Activated CD8-positive, alpha-beta memory T cell treated with anti-CD3 and anti-CD28 coated beads for 24 hours (primary cell): Measurements from ENCODE around the gene NBEAL2.

Source experiments
- DNase-seq: peaks from one replicate; pipeline ENCODE4 v3.0.0-alpha.2; 2020

Gene NBEAL2, protein sequence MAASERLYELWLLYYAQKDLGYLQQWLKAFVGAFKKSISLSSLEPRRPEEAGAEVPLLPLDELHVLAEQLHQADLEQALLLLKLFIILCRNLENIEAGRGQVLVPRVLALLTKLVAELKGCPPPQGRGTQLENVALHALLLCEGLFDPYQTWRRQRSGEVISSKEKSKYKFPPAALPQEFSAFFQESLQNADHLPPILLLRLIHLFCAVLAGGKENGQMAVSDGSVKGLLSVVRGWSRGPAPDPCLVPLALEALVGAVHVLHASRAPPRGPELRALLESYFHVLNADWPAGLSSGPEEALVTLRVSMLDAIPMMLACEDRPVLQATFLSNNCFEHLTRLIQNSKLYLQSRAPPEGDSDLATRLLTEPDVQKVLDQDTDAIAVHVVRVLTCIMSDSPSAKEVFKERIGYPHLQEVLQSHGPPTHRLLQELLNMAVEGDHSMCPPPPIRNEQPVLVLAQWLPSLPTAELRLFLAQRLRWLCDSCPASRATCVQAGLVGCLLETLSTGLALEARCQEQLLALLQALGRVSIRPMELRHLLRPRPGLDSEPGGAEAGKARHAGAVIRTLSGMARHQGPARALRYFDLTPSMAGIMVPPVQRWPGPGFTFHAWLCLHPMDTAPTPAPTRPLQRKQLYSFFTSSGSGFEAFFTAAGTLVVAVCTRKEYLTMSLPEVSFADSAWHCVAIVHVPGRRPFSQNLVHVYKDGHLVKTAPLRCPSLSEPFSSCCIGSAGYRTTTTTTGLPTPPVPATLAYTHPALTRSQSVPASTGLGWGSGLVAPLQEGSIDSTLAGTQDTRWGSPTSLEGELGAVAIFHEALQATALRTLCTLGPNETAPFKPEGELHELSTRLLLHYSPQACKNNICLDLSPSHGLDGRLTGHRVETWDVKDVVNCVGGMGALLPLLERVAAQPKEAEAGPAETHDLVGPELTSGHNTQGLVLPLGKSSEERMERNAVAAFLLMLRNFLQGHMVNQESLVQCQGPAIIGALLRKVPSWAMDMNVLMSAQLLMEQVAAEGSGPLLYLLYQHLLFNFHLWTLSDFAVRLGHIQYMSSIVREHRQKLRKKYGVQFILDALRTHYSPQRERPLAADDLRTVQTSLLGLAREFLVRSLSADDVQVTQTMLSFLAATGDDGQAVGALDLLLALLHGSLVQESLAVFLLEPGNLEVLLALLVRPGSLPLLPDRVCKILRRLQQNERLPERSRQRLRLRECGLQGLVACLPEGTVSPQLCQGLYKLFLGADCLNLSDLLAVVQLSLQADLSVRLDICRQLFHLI (N-terminal part only)

DNA sequence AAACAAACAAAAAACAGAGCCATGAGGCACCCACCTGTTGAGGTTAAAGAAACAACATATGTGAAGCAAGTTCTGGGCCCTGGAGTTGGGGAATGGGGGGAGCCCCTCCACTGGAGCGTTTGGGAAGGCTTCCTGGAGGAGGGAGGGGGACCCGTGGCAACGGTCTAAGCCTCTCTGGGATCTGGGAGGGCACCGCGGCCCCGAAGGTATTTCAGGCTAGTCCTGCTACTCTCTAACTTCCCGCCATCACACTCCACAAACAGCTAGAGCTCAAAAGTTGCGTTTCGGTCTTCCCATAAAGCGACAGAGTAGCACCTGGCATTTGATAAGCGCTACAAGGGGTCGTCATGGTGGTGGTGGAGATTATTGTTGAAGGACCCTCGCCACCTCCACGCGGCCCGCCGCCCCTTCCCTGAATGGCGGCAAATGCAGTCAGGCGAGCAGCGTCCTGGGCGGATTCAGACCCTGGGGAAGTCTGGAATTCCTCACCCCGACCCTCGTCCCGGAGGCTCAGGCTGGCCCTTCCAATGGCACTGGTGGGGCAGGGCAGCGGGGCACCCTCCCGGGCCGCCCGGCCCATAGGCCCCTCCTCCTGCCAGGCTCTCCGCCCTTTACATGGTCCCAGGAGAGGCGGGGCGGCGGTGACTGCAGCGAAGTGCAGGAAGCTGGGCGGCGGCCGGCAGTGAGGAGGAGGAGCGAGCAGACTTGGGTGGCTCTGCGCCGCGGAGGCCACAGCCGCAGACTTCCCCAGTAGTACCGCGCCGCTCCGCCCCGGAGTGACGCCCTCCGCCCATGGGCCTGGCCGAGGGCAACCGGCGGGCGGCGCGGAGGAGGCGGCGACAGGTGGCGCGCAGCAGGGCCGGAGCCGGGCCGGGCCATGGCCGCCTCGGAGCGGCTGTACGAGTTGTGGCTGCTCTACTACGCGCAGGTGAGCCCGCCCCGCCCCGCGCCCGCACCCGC is at the start of gene NBEAL2:
TSS of gene NBEAL2 (plus strand) at position 682 of the 960 bp plus-strand sequence. CDS start at position 878, 196 bp downstream.
- DNase-seq: peak; percentile 95

DNA sequence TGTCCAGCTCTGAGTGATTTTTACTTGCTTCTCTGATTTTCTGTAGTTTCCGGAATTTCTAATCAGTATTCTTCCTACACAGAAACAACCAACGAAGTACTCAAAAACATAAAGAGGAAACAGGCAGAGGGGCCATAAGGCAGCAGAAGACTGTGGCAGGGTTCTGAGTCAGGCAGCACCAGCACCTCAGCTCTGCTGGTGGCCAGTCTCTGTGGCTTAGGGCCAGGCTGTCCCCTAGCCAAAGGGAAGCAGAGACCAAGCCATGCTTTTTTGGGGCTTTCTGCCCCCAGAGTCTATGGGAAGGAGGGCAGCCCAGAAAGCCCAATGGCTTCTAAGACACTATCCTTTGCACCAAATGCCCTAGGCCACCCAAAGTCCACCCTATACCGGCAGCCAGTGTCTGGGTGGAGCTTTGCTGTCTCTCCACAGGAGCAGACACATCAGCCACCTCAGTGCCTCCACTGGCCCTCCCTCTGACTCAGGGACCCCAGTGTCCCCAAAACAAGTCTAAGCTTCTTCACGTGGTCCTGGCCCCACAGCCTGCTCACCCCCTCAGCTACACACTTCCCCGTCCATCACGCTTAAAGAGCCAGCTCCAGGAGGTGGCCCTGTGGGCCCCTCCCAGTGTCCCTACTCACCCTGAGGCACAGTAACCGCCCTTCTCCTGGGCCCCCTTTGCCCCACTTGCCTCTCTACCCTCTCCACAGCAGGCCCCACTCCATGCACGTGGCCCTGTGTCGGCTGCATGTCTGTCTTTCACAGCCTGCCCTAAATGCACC is 49.1 kb upstream of the NBEAL2 start:
- DNase-seq: no peak

DNA sequence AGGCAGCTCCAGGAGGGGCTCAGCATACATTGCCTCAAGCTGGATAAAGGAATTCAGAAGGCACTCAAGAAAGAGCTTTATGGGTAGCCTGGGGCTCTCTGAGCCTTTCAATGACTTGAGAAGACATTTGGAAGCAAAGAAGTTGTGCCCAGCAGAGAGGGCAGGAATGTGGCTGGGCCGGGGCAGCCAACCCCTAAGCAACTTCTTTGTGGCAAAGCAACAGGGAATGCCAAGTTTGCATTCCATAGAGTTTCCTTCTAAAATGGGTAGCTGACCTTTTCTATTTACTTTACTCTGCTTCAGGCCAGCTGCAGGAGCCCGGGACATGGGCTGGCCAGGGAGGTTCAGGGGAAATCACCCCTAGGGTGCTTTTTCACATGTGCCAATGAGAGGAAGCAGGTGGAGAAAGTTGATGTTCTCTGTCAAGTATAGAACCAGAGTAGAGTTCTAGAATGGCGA is 48.5 kb upstream of the NBEAL2 start:
- DNase-seq: no peak

DNA sequence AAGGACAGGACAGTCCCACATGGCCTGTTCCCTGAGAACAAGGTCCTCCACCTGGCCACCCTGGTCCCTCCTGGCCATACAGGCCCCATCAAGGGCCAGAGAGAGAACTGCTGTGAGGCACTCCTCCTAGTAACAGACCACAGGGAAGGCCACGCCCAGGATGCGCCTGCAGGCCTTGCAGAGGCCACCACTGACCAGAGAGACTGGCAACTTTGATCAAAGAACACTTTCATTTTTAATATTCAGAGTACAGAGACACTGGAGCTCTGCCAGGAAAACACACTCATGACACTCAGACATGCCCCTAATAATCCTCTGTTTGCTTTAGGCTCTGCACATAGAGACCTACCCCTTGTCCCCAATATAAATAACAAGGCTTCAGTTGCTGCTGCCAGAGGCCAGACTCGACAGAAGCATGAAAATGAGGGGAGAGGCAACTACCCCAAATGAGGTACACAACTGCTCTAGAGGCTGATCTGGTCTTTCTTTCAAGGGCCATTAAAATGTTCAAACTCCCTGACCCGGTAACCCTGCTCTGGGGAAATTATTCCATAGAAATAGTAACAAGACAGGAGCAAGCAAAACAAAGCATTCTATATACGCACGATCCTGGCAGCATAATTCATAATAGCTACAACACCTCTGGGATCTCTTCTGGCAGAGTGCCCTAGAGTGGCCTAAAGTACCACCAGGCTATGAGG is 47.7 kb upstream of the NBEAL2 start:
- DNase-seq: no peak

DNA sequence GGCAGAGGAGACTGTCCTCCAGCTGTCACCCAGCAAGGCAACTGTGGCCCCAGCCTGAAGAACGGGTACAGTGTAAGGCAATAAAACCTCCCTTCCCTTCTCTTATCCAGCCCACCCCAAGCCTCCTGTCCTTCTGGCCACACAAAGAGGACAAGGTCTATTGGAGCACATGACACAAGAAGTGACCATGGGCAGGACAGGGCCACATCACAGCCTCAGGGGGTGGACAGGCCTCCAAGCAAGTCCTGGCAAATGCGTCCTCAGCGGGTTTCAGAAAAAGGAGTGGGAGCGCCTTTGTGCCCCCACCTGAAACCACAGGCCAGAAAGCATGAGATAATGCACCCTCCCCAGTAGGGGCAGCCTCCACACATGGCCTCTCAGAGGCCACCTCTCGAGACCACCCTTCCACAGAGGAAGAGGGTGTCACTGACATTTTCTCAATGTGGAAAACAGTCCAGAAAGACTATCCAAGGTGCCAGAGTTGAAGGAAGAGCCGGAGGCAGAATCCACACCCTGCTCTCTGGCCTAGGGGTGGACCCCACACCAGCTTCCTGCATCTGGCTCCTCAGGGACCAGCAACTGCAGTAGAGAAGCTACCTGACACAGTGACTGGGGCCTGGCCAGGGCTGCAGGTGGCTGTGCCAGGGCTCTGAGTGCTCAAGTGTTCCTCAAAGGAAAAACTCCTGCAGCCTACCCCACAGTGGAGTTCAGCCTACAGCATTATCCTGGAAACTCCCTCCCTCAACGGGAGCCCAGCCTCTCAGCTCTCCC is 46.8 kb upstream of the NBEAL2 start:
- no peak for DNase-seq

DNA sequence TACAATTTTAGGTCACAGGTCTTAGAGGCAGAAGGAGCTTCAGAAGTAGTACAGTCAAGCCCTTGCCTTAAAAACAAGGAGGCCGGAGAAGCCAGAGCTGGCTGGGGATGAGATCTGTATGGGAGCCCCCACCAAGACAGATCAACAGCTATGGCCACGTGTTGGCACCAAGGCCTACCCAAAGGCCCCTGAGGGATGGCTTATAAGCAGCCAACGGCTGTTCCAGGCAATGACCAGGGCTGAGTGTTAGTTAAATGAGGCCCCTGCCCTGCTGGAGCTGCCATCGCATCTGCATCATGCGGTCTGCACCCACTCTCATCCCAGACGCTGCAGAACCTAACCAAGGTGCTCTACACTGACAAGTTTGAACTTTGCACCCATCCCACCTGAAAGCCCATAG is 46.2 kb upstream of the NBEAL2 start:
- DNase-seq: no peak

DNA sequence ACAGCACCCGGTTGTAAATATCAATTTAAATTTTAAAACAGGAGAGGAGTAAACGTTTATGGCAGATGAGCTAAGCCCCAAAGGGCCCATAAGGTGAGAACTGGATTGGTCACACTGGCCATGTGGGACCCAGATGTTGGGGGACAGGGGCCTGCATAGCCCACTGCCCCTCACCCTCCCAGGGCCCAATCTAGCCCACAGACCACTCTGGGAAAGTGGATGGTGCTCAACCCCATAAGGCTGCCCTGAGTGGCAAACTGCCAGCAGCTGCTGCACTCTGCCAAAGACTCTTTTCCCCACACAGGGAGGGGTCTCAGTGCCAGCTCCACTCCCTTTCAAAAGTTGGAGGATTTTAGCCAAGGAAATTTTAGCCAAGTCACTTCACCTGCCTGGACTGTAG is 45.4 kb upstream of the NBEAL2 start:
- no peak for DNase-seq

DNA sequence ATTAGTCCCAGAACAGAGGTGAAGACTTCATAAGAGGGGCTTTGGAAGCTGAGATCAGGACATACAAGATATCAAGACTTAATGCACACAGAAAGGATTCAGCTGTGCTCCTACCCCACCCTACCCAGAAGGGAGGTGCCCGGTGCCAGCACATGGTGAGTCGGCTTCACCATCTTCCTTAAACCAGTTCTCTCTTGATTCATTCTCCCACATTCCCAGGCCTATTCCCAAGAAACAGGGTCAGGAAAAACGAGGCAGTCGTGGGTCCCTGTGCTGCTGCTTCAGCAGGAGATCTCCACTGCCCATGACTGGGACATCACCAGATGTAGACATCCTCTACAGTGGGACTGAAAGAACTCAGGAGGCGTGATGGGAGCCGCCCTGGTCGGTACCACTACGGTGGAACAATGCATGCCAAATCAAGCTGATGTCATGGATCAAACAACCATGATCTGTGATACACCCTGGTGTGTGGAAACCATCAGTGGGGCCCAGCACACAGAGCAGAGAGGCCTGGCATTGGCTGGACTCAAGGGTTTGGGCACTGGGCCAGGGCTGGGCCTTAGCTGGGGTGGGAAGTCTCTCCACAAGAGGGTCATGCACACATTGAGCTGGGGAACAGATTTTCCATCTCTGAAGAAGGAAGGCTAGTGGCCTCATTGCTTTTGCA is 44.8 kb upstream of the NBEAL2 start:
- no peak for DNase-seq

DNA sequence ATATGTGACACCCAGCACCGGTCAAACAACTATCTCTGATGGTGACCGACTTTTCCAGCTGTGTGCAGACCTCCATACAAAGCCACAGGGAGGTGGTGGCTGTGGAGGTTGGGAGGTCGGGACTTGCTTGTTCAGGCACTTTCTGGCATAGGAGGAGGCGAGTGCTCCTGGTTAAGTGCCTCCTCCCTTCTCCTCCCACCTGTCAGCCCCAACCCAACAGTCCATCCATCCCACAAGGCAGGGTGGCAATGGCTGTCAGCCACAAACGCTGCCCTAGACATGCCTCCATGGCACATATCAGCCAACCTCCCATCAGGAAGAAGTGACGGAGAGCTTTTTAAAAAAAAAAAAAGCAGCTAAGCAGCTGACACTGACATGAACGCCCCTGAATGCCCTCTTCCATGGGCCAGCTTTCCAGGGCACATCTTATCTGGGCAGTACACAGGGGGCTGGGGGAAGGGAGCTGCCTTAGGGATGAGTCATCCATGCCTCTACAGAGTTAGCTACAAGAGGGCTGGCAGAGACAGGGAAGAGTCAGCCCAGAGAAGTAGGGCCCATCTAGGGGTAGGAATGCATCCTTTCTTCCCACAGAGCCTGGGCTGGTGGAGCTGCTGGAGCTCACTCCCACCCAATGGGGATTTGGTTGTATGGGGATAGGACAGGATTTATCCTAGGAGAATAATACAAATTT is 44.2 kb upstream of the NBEAL2 start:
- no peak for DNase-seq

DNA sequence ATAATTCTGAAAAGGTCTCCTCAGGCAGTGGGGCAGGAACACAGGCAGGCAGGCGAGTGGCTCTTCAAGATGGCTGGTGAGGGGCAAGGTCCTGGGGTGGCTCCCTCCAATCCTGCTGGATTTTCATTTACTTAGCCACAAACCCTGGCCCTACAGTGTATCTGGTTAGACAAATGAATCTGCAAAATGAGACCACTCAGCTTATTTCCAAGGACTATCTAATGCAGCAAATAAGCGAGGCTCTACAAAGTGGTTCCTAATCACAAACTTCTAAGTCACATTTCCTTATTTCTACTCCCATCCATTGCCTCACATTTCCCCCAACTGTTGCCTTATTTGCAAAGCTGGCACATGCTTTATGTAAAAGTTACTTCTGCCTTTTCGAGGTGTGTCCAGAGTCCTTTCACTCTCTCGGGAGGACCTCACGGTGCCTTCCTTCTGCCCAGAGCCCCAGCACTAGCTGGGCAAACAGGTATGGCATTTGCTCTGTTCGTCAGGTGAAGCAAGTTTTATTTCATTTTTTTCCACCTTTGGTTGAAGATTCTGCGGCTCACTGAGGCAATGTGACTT is 43.4 kb upstream of the NBEAL2 start:
- DNase-seq: no peak

DNA sequence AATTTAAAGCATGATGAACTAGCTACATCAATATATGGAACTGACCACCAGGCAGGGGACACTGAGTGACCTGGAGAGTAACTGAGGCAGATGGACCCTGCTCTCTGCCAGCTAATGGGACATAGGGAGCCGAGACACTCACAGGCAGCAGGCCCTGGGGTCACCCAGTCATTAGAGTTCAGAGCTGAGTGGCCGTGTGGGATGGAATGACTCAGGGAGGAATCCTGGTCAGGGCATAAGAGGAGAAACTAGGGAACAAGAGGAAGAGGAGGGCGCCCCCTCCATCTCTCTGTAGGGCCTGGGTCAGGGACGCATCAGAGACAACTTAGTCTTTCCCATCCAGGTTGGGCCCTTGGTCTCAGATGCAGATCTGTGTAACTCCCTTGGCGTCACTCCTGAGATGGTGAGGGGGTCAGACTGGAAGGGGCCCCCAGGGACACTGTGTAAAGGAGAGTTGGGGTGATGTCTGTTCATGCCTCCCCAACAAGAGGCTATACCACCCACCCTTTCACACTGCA is 42.7 kb upstream of the NBEAL2 start:
- DNase-seq: no peak

DNA sequence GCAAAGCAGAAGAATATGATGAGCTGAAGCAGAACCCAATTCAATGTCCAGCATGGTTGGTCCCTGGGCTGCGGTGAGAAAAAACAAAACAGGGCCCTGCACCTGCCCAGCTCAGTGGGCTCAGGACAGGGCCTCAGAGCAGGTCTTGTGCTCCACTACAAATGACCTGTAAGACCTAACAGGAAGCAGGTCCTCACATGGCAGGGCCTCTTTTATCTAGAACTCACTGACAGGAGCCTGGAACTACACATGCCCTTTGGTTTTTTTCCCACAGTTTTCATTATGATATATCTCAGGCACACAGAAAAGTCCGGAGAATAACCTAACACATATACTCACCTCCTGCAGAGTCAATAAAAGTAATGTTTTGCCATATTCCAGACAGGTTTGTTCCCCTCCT is 41.3 kb upstream of the NBEAL2 start:
- DNase-seq: no peak

DNA sequence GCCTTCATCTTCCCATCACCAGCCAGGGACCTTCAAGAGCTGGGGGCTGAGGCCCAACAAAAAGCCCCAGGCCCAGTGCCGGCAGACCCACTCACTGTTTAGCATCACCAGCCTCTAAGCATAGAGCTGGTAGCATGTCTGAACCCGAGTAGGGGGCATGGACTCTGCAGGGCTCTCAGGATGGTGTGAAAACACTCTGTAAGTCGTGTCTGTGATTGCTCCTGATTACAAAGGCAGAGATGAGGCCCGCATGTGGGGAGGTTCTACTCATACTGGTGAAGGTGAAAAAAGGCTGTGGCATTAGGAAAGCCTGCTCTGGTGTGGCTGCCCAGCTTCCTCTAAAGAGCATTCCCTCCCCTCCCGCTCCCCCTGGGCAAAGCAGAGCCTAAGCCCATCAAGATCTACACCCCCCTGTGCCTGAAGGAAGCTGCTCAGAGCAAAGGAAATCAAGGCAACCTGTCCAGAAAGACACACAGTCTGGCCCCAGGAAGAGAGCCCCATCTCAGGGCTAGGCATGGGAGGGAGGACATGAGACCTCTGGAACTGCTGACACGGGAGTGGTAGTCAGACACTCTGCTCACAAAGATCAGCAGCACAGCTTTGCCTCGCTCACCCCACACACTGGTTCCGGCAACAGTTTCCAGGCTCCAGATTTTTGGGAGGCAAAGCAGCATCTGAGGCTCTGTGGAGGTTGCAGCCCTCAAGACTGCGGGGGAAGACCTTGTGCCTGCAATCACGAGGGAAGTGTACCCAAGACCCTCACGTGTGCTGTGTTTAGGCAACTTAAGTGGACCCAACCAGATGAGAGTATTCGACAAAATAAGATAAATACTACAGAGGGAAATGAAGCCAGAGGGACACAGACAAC is 39.7 kb upstream of the NBEAL2 start:
- no peak for DNase-seq

DNA sequence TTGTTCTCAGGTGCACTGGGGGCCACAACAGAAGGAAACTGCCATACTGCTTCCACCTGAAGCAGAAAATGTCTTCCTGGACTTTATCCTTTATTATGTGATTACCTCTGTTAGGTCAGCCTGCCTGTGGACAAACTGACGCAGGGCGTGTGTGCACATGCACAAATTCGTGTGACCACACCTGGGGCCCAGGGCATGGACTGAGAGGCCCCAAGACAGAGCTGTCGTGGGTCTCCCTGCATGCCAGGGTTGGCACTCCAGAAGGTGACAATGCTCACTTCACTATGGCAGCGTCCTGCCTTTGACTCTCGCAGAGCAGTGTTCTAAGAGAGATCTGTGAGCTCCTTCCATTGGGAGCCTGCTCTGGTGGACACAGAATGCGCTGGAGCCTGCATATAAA is 37.4 kb upstream of the NBEAL2 start:
- DNase-seq: no peak

DNA sequence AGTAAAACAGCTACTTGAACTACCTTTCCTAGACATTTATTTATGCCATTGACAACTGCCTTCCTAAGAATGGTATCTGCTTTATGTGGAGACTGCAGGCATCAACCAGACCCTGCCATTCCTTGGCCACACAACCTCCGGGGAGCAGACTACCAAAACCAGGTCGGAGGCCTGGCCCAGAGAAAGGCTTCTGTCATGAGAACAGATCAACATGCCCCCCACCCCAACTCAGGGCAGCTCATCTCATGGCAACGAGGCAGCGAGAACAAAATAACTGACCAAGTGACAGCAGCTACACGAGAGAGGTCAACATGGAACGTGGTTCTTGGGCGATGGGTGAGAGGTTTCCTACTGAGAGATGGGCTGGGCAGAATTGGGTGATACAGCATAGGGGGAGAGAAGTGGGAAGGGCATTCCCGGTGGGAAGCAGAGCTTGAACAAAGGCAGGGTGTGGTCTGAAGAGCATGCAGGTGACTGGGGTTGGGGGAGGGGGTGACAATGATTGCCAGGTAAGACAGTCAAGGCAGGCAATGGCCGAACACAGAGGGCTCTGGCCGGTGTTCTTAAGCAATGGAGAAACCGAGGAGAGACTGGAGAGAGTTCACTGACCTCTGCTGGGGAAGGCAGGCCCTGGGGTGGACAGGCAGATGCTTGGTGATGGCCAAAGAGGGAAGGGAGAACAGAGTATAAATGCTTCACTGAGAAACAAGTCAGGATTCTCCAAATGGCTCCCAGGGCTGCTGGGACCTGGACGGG is 36.8 kb upstream of the NBEAL2 start:
- DNase-seq: no peak
